COLO668 (cell line): Measurements from ENCODE around the gene ADNP2.

Experiments
- DNase-seq: peaks from one replicate; lab custom pipeline; 2025; ENCODE audit not compliant: unreplicated experiment; lab: John Stamatoyannopoulos, UW

ADNP2 gene

GRCh38 chr18:80187956-80188642, 79.0 kb downstream of the ADNP2 start:
- no peak for DNase-seq

GRCh38 chr18:80188643-80189530, 79.8 kb downstream of the ADNP2 start:
- DNase-seq: no peak

GRCh38 chr18:80189531-80189865, 80.4 kb downstream of the ADNP2 start:
- no peak for DNase-seq
